ENCODE data around the gene ADAMTS2.

Gene ADAMTS2

DNA sequence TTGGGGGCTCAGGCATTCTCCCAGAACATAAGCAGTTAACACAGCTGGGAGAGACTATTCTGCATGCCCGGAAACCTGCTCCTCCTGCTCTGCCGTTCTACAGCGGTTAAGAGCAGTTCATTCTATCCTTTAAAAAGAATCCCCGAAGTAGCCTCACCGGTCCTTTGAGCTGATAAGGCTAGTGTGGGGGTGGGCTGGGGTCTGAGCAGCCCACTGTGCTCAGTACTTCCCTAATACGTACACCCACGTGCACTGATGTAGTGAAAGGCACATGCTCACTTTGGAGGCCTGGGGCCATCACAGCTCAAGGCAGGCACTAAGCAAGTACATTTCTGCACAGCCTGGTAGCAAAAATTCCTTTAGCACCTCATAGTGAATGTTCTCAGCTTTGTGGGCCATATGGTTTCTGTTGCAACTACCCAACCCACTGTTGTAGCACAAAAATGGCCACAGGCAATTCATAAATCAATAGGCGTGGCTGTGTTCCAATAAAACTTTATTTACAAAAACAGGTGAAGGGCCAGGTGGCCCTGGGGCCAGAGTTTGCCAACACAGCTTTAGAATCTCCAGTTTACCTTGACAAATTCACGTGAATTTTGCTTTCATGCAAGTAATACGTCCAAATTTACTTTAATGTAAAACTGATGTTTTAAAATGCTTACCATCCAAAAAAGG lies 148.7 kb downstream of the ADAMTS2 start:
- no peak for DNase-seq (ENCODE audit: low spot score)
- TF ChIP-seq, protein P1, sequence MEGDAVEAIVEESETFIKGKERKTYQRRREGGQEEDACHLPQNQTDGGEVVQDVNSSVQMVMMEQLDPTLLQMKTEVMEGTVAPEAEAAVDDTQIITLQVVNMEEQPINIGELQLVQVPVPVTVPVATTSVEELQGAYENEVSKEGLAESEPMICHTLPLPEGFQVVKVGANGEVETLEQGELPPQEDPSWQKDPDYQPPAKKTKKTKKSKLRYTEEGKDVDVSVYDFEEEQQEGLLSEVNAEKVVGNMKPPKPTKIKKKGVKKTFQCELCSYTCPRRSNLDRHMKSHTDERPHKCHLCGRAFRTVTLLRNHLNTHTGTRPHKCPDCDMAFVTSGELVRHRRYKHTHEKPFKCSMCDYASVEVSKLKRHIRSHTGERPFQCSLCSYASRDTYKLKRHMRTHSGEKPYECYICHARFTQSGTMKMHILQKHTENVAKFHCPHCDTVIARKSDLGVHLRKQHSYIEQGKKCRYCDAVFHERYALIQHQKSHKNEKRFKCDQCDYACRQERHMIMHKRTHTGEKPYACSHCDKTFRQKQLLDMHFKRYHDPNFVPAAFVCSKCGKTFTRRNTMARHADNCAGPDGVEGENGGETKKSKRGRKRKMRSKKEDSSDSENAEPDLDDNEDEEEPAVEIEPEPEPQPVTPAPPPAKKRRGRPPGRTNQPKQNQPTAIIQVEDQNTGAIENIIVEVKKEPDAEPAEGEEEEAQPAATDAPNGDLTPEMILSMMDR (IDR thresholded peaks at IDR 0.05; ENCODE audit: extremely low read depth, insufficient read depth, missing control alignments) = no peak
- in situ Hi-C loops (cut with MboI; ENCODE audit: low pct_unique_long_range_greater_than_20kb, low sequenced_read_pairs, unreplicated experiment) = no loop called here

DNA sequence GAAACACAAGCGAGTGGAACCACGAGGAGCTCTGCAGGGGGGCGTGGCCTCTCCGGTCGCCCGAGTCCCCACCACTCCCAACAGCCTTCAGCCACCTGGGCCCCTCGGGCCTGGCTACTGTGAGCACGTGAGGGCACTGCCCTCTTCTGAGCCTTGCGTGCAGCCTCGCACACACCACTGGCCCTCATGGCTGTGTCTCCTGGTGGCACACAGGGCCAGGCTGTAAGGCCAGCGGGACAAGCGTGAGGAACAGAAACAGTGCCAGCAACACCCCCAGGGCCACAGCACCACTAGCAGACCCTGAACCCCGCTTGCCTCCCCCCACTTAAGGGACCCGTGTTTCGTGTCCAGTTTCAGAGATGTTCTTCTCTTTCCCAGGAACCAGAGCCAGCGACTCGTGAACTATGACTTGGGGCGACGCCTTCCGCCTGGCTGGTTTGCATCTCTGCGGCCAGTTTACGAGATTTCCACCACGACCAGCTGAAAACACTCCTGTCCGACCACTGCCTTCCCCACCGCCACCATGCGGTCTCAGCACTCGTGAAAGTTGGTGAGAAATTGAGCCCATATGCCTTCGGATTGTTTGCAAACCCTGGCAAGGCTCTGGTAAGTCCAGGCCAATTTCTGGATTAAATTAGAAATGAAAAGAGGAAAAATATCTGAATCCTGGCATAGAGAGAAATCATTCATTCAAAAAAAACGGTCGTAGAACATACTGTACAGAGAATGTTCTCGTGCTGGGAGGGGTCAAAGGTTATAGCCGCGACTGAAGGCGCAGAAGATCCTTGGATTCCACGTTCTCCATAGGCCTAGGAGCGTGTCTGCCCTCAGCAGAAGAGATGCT lies 149.5 kb downstream of the ADAMTS2 start:
- TF ChIP-seq, protein P1 (IDR thresholded peaks at IDR 0.05; ENCODE audit: extremely low read depth, insufficient read depth, missing control alignments) = no peak

DNA sequence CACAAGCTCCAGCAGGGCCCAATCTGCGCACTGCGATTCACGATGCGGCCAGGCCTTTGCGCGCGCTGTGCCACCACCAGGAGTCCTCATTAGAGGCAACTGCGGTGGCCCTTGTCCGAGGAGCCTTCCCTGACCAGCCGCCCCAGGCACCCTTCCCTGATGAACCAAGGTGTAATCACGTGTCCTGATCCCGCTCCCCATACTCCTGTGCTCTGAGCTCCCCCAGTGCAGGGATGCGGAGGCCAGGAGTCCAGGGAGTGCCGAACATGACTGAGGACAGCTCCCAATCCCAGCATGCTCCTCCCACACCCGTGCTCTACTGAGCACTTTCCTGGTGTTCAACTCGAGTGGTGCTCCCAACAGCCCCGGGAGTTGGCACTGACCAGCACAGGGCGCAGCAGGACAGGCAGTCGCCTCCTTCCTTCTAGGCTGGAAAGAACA lies 150.3 kb downstream of the ADAMTS2 start:
- TF ChIP-seq, protein P1 (IDR thresholded peaks at IDR 0.05; ENCODE audit: extremely low read depth, insufficient read depth, missing control alignments) = no peak
- DNase-seq (ENCODE audit: low spot score) = no peak
- in situ Hi-C loops (cut with MboI; ENCODE audit: low pct_unique_long_range_greater_than_20kb, low sequenced_read_pairs, unreplicated experiment) = no loop called here

More for the DNA sequence above, 149.5 kb downstream of the ADAMTS2 start:
- in situ Hi-C loops (cut with MboI; ENCODE audit: low pct_unique_long_range_greater_than_20kb, low sequenced_read_pairs, unreplicated experiment) = no loop called here
- no peak for DNase-seq (ENCODE audit: low spot score)

DNA sequence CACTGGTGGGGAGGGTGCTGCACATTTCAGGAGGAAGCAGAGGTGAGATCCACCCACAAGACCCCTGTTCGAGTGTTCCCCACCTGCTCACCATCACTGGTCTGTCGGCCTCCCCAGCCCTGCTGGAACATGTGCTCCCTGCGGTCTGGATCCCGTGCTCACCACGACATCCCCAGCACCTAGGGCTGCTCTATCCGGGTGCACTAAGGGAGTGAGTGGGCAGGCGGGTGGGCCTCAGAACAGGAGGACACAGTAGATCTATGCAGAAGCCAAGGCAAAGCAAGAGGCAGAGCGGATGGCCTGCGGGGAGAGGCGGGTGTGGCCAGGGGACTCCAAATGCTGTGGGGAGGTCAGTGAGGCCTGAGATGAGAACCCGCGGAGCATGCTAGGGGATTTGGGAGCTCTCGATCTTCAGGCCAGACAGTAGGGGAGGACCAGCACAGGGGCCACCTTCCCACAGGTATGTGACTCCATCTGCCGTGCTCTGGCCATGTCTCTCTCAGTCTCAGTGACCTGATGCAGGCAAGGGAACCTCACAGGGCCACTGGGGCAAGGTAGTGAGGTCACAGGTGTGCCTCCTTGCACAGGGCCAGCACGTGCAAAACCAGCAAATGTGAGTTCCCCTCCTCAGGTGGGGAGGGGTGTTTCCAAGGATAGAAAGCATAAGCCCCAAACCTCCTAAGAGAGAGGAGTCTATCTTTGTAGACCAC lies 150.9 kb downstream of the ADAMTS2 start:
- in situ Hi-C loops (cut with MboI; ENCODE audit: low pct_unique_long_range_greater_than_20kb, low sequenced_read_pairs, unreplicated experiment) = no loop called here
- TF ChIP-seq, protein P1 (IDR thresholded peaks at IDR 0.05; ENCODE audit: extremely low read depth, insufficient read depth, missing control alignments) = no peak
- no peak for DNase-seq (ENCODE audit: low spot score)

DNA sequence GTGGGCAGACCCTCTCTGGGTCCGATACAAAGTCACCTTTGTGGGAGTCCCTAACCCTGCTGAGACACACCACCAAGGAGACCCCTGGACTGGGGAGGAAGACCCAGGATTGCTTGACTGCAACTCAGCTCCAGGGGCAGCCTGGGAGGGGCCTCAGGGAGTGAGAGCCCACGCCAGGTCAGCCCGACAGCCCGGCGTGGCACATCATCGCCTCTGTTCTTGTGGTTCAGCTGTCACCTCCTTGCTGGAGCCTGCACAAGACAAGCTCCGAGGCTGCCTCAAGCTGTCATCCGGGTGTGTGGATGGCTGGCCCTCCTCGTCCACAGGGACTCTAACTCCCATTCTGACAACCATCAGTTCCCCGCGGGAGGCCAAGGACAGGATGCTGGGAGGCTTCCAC lies 151.5 kb downstream of the ADAMTS2 start:
- in situ Hi-C loops (cut with MboI; ENCODE audit: low pct_unique_long_range_greater_than_20kb, low sequenced_read_pairs, unreplicated experiment) = no loop called here
- DNase-seq (ENCODE audit: low spot score) = no peak
- TF ChIP-seq, protein P1 (IDR thresholded peaks at IDR 0.05; ENCODE audit: extremely low read depth, insufficient read depth, missing control alignments) = no peak

DNA sequence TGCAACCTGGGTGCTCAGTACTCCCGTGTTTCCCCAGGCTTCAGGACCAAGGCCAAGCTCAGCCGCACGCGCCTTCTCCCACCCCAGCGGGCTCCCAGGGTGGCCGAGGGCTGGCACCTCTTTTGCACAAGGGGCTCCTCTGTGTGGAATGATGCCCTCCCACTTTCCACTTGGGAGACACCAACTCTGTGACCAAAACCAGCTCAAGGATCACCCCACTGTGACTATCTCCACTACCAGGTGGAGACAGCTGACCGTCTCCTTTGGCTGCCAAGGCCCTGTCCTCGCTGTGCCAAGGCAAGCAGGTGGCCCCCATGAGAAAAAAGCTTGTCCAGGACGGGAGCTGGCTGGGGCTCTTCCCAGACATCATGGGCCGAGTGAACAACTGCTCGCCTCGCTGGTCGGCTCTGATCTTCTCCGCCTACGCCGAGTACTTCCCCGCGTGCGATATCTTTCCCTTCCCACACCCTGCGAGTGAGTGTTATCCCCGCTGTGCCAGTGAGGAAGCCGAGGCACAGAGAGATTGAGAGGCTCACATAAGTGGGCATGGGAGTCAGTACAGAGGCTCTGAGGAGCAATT lies 152.3 kb downstream of the ADAMTS2 start:
- DNase-seq (ENCODE audit: low spot score) = no peak
- TF ChIP-seq, protein P1 (IDR thresholded peaks at IDR 0.05; ENCODE audit: extremely low read depth, insufficient read depth, missing control alignments) = no peak
- in situ Hi-C loops (cut with MboI; ENCODE audit: low pct_unique_long_range_greater_than_20kb, low sequenced_read_pairs, unreplicated experiment) = no loop called here

Data from GM13977 (cell line).